Measurements from ENCODE around the gene HEG1.

- TF ChIP-seq CTCF (conservative IDR thresholded peaks at IDR 0.05; ENCODE audit: low read depth, low read length) (no peak), MXI1 (IDR thresholded peaks at IDR 0.05; ENCODE audit: borderline replicate concordance, low read depth, low read length) (no peak), POLR2A (IDR thresholded peaks at IDR 0.05; ENCODE audit: low read depth, low read length) (no peak), RCOR1 (IDR thresholded peaks at IDR 0.05; ENCODE audit: insufficient replicate concordance, low read length) (no peak), MAFK (IDR thresholded peaks at IDR 0.05; ENCODE audit: low read depth, low read length) (no peak), MAZ (IDR thresholded peaks at IDR 0.05; ENCODE audit: borderline replicate concordance, low read depth, low read length) (no peak), RAD21 (IDR thresholded peaks at IDR 0.05; ENCODE audit: low read length) (no peak)
Observed at GRCh38 chr3:124962403-124962940, 93.3 kb downstream of the HEG1 start.
